GM21381 (cell line): ENCODE results near the gene ST7.

Experiments
- ATAC-seq: cut with Tn5 transposase; IDR thresholded peaks from one replicate; pipeline ENCODE4 v1.9.1; 2021; ENCODE audit warnings: mild to moderate bottlenecking, moderate library complexity; ENCODE audit not compliant: unreplicated experiment

The ST7 gene

DNA sequence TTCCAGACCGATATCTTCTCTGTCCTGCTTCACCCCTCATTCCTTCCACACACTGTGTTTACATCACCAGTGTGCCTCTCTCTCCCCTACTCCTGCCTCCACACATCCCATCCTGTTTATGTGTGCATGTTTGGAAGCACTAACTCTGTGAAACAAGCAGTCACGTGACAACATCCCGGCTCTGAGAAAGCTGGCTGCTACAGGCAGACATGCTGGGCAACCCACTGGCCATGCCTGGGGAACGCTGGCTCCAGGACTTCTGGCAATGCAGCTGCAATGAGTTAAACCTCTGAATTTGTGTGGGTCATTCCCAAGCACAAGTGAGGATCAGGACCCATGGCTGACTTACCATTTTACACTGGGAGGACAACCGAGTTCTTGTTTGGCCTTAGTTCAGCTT, 295.5 kb downstream of the ST7 start:
- ATAC-seq = no peak

DNA sequence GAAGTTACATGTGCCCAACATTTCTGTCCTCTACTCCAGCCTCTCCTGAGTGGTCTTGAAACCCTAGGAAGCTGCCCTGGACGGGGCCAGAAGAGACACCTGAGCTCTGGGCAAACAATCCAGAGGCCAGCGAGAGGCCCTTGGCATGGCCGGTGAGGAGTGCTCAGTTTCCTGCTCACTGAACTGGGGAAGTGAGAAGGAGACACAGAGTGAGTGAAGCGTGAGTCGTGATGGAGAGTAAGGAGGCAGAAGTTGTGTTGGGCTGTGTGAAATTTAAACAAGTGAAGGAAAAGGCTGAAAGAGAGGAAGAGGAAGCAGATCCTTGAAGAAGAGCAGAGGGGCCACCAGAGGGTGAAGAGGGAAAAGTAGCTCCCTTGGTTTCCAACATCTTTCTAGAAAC, 296.4 kb downstream of the ST7 start:
- no peak for ATAC-seq

GRCh38 chr7:117250245-117250644, 296.9 kb downstream of the ST7 start:
- no peak for ATAC-seq

GRCh38 chr7:117250801-117251200, 297.5 kb downstream of the ST7 start:
- ATAC-seq = no peak

GRCh38 chr7:117251687-117252086, 298.4 kb downstream of the ST7 start:
- ATAC-seq = no peak

GRCh38 chr7:117259615-117260014, 306.3 kb downstream of the ST7 start:
- ATAC-seq = no peak

DNA sequence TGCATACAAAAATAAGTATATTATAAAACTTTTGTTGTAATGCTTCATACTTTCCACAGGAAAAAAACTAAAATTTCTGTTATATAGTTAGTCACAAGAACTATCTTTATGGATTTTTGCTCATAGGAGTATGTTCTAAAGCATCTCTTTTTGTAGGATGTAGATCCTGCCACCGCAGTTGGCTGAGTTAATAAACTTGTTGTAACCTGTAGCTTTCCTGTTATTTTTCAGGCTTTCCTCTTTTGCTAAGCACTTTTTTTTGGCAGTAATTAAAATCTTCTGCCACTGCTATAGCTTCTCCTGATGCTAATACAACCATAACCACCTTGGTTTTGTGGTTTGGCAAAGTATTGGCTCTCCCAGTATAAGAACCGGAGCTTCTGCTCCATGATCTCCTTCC, 309.2 kb downstream of the ST7 start:
- no peak for ATAC-seq

DNA sequence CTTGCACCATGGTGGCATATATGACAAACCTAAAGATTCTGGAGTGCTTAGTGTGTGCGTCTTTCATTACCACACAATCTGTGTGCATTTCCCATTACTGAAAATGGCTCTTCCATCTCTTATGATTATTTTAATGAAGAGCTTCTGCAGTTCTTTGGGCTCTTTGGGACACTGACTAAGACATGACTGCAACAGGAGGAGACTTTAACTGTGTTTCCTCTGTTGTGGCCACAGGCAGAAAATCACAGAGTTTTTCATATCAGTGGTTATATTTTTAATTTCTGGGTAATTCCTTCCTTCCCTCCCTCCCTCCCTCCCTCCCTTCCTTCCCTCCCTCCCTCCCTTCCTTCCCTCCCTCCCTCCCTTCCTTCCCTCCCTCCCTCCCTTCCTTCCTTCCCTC, 311.4 kb downstream of the ST7 start:
- no peak for ATAC-seq

DNA sequence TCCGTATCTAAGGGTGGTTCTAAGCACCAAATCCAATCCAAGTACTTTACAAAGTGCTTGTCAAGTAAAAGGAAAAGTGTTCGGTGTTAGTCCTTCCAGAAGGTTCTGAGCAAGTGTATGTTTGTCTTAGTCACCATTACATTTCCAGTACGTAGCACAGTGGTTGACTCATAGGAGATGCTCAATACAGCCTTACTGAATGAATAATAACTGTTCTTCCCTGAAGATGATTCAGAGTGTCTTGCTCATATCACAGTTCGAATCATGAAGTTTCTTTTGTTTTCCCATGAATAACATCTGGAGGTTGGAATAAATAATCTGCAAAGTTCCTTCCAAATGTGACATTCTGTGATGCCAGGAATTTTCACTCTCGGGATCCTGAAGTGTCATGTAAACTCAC, 316.1 kb downstream of the ST7 start:
- no peak for ATAC-seq

- no peak for ATAC-seq
Measured at GRCh38 chr7:117269886-117270285, 316.6 kb downstream of the ST7 start.

DNA sequence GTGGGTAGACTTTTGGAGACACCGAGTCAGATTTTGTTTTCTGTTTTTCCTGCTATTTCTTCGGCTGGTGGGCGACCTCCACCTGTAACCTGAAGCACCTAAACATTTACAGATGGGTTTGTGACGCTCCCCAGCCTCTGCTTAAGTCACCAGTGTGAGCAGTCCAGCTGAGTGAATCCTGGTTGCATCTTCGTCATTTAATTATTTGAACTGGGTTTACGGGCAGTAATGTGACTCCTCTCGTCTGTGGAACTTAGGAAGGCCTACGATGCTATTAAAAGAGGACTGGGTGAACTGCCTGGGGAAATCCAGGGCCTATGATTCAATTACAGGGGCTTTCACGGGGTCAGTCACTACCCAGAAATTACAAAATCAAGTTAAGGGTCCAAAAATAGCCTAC, 317.1 kb downstream of the ST7 start:
- no peak for ATAC-seq

- ATAC-seq = no peak
Measured at GRCh38 chr7:117271566-117271965, 318.3 kb downstream of the ST7 start.

- ATAC-seq = no peak
Measured at GRCh38 chr7:117272017-117272759, 318.9 kb downstream of the ST7 start.

DNA sequence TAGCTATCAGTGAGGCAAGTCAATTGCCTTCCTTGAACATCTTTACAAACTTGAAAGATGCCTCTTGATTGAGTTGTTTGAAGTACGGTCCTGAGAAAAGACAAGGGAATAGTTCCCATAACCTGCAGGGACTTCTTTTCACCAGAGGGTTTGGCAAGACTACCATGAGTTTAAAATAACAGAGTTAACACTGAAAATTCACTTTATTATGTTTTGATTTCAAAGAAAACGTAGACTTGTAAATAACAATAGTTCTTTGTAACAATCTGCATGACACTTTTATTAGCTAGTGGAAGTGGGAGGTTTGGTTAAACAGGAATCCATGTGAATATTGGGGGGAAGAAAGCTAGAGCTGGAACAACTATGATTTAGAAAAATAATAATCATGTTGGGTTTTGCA, 320.0 kb downstream of the ST7 start:
- no peak for ATAC-seq

GRCh38 chr7:117273814-117274225, 320.5 kb downstream of the ST7 start:
- ATAC-seq = no peak

DNA sequence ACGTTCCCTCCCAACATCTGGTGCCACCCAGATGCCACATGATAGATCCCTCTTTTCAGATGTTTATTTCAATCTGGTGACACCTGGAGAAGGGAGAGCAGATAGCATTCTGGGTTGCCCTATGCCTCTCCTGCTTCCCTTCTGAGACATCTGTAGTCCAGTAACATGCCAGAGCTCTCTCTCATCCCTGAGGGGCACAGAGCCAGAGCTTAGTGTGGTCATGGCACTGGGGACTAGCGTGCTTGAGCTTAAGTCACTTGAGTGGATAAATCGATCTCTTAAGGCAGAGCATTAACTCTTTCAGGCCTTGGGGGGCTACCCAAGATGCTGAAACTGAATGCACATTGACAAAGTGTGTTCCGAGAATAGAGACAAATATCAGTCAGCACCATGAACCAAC, 321.6 kb downstream of the ST7 start:
- no peak for ATAC-seq

GRCh38 chr7:117277576-117277975, 324.3 kb downstream of the ST7 start:
- no peak for ATAC-seq

- no peak for ATAC-seq
Measured at GRCh38 chr7:117278040-117278439, 324.7 kb downstream of the ST7 start.

- no peak for ATAC-seq
Measured at GRCh38 chr7:117279203-117279602, 325.9 kb downstream of the ST7 start.
